MM.1S (cell line): Measurements from ENCODE around the gene PCDHB13.
"Not testable (repeated sequence)": the region's sequence is repeated elsewhere in the genome, so short reads cannot be mapped to it uniquely, and the experiment has no call there.

Experiments
- EZH2 ChIP-seq: fragments of 300-600 bp; sonication (generic); optimal IDR thresholded peaks from 2 replicates; pipeline ENCODE3; 2017; ENCODE audit warnings: low read depth, mild to moderate bottlenecking, antibody characterized with exemption, low read length, mixed read lengths
- TF ChIP-seq, protein P1 (sequence below): fragments of 300-600 bp; sonication (generic); IDR thresholded peaks from 2 replicates; pipeline ENCODE4 v1.5.1; 2016; ENCODE audit warnings: antibody characterized with exemption, low read length, mixed read lengths

DNA sequence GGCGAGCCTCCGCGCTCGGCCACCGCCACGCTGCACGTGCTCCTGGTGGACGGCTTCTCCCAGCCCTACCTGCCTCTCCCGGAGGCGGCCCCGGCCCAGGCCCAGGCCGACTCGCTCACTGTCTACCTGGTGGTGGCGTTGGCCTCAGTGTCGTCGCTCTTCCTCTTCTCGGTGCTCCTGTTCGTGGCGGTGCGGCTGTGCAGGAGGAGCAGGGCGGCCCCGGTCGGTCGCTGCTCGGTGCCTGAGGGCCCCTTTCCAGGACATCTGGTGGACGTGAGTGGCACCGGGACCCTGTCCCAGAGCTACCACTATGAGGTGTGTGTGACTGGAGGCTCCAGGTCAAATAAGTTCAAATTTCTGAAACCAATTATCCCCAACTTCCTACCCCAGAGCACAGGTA, 2.9 kb upstream of the PCDHB13 start:
- TF ChIP-seq, protein P1, sequence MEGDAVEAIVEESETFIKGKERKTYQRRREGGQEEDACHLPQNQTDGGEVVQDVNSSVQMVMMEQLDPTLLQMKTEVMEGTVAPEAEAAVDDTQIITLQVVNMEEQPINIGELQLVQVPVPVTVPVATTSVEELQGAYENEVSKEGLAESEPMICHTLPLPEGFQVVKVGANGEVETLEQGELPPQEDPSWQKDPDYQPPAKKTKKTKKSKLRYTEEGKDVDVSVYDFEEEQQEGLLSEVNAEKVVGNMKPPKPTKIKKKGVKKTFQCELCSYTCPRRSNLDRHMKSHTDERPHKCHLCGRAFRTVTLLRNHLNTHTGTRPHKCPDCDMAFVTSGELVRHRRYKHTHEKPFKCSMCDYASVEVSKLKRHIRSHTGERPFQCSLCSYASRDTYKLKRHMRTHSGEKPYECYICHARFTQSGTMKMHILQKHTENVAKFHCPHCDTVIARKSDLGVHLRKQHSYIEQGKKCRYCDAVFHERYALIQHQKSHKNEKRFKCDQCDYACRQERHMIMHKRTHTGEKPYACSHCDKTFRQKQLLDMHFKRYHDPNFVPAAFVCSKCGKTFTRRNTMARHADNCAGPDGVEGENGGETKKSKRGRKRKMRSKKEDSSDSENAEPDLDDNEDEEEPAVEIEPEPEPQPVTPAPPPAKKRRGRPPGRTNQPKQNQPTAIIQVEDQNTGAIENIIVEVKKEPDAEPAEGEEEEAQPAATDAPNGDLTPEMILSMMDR, result not testable (repeated sequence)
- not testable (repeated sequence) for TF ChIP-seq EZH2
